Femur (tissue), 1 donor: Measurements from ENCODE around the gene ANKRD10.

Experiments
- DNase-seq: peaks from one replicate; pipeline ENCODE4 v3.0.0-alpha.2; 2017

ANKRD10 gene

GRCh38 chr13:110944968-110945927, 30.4 kb upstream of the ANKRD10 start:
- DNase-seq: no peak

- DNase-seq: peak; percentile 39
These were observed 29.5 kb upstream of the ANKRD10 start for GRCh38 chr13:110944121-110944967.

- no peak for DNase-seq
These were observed 27.5 kb upstream of the ANKRD10 start for GRCh38 chr13:110942248-110942981.

- DNase-seq: no peak
These were observed 24.0 kb upstream of the ANKRD10 start for GRCh38 chr13:110938662-110939421.

- DNase-seq: no peak
These were observed 22.8 kb upstream of the ANKRD10 start for GRCh38 chr13:110937511-110938285.

- no peak for DNase-seq
These were observed 21.6 kb upstream of the ANKRD10 start for GRCh38 chr13:110936519-110936918.

GRCh38 chr13:110932588-110932987, 17.7 kb upstream of the ANKRD10 start:
- no peak for DNase-seq

GRCh38 chr13:110929104-110929777, 14.4 kb upstream of the ANKRD10 start:
- DNase-seq: no peak

GRCh38 chr13:110925023-110925612, 10.2 kb upstream of the ANKRD10 start:
- DNase-seq: peak; percentile 47

- no peak for DNase-seq
These were observed 9.7 kb upstream of the ANKRD10 start for GRCh38 chr13:110924639-110924934.

- no peak for DNase-seq
These were observed 9.1 kb upstream of the ANKRD10 start for GRCh38 chr13:110923777-110924638.

- DNase-seq: no peak
These were observed 8.2 kb upstream of the ANKRD10 start for GRCh38 chr13:110923086-110923485.

GRCh38 chr13:110922506-110922905, 7.6 kb upstream of the ANKRD10 start:
- no peak for DNase-seq

- no peak for DNase-seq
These were observed 6.8 kb upstream of the ANKRD10 start for GRCh38 chr13:110921695-110922094.

GRCh38 chr13:110921209-110921608, 6.3 kb upstream of the ANKRD10 start:
- no peak for DNase-seq

GRCh38 chr13:110920038-110920437, 5.2 kb upstream of the ANKRD10 start:
- DNase-seq: no peak

- DNase-seq: no peak
These were observed 1.7 kb upstream of the ANKRD10 start for GRCh38 chr13:110916301-110917142.

GRCh38 chr13:110915874-110916206, 971 bp upstream of the ANKRD10 start:
- no peak for DNase-seq
